ENCODE results near the gene SELENOO.
"Not testable (repeated sequence)": the region's sequence is repeated elsewhere in the genome, so short reads cannot be mapped to it uniquely, and the experiment has no call there.

The SELENOO gene

GRCh38 chr22:50198624-50199017, 2.2 kb upstream of the SELENOO start:
- in situ Hi-C loops (cut with MboI; ENCODE audit: low sequenced_read_pairs), result no loop called here

DNA sequence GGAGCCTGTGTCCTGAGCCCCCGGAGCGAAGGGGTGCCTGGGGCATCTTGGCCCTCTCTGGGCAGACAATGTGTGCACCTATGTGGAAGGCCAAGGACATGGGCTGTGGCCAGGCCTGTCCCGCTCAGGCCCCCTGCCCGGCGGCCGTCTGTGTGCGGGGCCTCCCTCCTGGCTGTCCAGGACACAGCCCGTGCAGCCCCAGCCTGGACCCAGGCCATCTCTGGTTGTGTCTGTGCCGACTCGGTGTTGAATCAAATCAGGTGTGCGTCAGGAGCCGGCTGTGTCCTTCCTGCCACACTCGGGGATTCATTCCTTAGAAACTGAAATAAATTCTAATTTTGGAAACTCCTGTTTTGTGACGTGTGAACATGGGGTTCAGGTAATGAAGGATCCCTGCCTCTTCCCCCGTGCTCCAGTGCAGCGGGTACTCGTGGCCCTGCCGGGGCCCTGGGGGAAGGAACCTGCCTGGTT, 1.5 kb upstream of the SELENOO start:
- in situ Hi-C loops (cut with MboI; ENCODE audit: low sequenced_read_pairs), result no loop called here

GRCh38 chr22:50199829-50200460, 866 bp upstream of the SELENOO start:
- in situ Hi-C loops (cut with MboI; ENCODE audit: low sequenced_read_pairs), result no loop called here

GRCh38 chr22:50201191-50202129, 649 bp downstream of the SELENOO start:
- in situ Hi-C loops (cut with MboI; ENCODE audit: low sequenced_read_pairs), result no loop called here

- in situ Hi-C loops (cut with MboI; ENCODE audit: low sequenced_read_pairs), result no loop called here
Measured at GRCh38 chr22:50202130-50202666, 1.4 kb downstream of the SELENOO start.

DNA sequence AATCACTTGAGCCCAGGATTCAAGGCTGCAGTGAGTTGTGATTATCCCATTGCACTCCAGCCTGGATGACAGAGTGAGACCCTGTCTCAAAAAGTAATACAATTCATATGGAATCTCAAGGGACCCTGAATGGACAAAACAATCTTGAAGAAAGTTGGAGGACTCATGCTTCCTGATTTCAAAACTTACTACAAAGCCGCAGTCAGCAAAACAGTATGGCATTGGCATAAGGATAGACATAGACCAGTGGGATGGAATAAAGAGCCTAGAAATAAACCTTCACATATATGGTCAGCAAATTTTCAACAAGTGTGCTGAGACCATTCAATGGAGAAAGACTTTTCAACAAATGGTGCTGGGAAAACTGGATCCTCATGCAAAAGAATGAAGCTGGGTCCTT, 2.5 kb downstream of the SELENOO start:
- in situ Hi-C loops (cut with MboI; ENCODE audit: low sequenced_read_pairs), result no loop called here

DNA sequence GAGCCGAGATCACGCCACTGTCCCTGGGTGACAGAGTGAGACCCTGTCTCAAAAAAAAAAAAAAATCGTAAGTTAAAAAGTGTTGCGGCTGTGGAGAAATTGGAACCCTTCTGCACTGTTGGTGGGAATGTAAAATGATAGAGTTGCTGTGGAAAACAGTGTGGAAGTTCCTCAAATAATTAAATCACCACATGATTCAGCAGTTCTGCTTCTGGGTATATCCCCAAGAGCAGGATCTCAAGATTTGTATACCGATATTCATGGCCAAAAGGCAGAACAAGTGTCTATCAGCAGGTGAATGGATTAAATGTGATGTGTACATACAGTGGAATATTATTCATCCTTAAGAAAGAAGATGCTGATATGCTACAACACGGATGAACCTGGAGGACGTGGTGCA, 3.8 kb downstream of the SELENOO start:
- in situ Hi-C loops (cut with MboI; ENCODE audit: low sequenced_read_pairs), result no loop called here

DNA sequence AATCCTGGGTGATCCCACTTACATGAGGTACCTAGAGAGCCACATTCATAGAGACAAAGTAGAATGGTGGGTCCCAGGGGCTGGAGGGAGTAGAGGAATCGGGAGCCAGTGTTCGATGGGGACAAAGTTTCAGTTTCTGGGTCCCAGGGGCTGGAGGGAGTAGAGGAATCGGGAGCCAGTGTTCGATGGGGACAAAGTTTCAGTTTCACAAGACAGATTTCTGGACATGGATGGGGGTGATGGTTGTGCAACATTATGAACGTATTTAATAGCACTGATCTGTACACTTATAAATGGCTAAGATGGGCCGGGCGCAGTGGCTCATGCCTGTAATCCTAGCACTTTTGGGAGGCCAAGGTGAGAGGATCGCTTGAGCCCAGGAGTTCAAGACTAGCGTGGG, 4.2 kb downstream of the SELENOO start:
- in situ Hi-C loops (cut with MboI; ENCODE audit: low sequenced_read_pairs), result not testable (repeated sequence)

DNA sequence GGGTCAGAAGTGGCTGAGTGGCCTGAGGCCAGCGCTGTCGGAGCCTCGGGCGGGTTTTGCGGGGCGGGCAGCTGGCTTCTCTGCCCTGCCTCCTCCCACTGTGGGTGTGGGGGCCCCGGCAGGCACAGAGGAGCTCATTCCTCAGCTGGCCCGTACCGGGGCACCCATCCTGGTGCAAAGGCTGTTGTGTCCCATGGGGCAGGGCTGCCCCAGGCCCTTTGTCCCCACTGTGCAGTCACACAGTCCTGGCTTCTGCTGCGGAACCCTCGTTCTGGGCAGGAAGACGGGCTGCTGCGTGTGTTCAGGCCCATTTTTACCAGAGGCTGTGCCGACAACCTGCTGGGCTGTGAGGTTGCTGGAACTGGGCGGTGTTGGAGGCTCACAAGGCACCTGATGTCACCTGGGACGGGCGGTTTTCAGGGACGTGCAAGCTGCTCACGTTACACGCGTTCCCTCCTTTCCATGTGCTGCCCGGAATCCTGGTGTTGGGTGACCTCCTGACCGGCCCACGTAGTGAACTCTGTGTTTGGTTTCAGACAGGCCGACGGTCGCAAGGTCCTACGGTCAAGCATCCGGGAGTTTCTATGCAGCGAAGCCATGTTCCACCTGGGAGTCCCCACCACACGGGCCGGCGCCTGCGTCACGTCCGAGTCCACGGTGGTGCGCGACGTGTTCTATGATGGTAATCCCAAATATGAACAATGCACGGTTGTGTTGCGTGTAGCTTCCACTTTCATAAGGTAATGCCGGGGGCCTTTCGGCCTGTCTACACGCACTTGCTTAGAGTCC, 5.2 kb downstream of the SELENOO start:
- in situ Hi-C loops (cut with MboI; ENCODE audit: low sequenced_read_pairs), result no loop called here

- in situ Hi-C loops (cut with MboI; ENCODE audit: low sequenced_read_pairs), result no loop called here
Measured at GRCh38 chr22:50206599-50206998, 5.8 kb downstream of the SELENOO start.

DNA sequence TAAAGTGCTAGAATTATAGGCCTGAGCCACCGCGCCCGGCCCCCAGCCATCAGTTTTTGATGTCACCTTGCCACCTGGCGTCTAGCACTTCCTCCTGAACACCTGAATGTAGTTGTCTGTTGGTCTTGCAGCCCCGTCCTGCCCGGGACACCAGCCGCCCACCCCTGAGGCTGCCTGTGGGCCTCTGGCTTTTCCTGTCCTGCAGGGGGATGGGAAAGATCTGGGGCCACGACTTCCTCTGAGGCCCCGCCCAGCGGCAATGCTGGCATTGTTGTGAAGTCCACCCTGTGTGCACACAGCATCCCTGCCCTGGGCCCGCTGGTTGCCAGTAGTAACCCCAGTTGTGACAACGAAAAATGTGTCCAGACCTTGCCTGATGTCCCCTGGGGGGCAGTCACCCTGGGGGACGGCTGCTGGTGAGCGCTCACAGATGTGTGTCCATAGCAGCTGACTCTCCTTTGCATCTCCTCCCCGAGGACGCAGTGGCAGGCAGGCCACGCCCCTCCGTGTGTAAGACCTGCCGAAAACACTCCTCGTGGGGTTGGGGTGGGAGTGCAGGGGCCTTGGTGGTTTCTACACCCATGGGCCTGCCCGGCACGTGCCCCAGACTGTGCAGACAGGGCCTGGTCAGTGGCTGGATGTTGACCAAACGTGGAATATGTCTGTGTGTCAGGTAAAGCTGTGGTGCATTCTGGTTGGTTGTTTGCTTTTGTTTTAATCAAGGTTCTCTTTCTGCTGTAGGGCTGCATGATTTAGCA, 6.8 kb downstream of the SELENOO start:
- in situ Hi-C loops (cut with MboI; ENCODE audit: low sequenced_read_pairs), result no loop called here

DNA sequence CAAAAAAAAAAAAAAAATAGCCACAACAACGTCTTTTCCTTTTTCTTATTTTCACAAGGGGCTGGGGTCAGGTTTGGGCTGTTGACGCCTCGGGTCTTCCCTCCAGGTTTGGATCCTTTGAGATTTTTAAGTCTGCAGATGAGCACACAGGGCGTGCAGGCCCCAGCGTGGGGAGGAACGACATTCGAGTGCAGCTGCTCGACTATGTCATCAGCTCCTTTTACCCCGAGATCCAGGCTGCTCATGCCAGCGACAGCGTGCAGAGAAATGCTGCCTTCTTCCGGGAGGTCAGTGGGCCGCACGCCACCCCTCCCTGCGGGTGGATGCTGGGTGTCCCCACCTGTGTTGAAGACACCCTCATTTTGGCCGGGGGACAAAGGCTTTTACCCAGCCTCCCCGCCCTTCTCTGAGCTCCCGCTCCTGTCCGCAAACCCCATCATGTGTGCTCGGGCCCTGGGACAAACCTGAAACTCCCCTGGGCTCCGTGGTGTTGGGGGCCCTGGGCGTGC, 7.7 kb downstream of the SELENOO start:
- in situ Hi-C loops (cut with MboI; ENCODE audit: low sequenced_read_pairs), result no loop called here

- in situ Hi-C loops (cut with MboI; ENCODE audit: low sequenced_read_pairs), result no loop called here
Measured at GRCh38 chr22:50208939-50209892, 8.4 kb downstream of the SELENOO start.

DNA sequence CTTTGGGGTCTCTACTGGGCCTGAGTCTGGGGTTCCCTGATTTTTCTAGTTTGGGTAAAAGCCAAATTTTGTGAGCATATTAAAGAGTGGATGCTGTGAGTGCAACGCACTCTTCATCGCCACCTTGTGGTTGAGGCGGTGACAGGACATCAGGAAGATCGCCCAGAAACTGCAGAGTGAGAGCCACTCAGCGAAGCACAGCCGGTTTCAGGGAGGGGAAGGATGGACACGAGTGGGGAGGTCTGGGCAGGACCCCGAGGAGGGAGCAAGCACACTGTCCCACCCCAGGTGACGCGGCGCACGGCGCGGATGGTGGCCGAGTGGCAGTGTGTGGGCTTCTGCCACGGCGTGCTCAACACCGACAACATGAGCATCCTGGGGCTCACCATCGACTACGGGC, 9.1 kb downstream of the SELENOO start:
- in situ Hi-C loops (cut with MboI; ENCODE audit: low sequenced_read_pairs), result no loop called here

- in situ Hi-C loops (cut with MboI; ENCODE audit: low sequenced_read_pairs), result no loop called here
Measured at GRCh38 chr22:50210378-50211139, 9.7 kb downstream of the SELENOO start.

DNA sequence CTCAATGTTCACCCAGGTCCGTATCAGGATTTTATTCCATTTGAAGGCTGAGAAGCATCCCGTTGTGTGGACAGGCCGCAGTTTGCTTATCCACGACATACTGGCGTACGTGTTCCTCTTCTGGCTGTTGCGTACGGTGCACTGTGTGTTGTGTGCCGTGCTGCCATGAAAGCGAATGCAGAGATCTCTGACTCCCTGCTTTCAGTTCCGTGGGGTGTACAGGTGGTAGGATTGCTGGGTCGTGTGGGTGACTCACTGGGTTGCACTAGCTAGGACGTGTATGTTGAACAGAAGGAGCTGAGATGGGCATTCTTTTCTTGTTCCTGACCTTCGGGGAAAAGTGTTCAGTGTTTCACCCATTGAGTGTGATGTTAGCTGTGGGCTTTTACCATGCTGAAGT, 10.3 kb downstream of the SELENOO start:
- in situ Hi-C loops (cut with MboI; ENCODE audit: low sequenced_read_pairs), result no loop called here

- in situ Hi-C loops (cut with MboI; ENCODE audit: low sequenced_read_pairs), result no loop called here
Measured at GRCh38 chr22:50213263-50213662, 12.5 kb downstream of the SELENOO start.

GRCh38 chr22:50215297-50216054, 14.7 kb downstream of the SELENOO start:
- in situ Hi-C loops (cut with MboI; ENCODE audit: low sequenced_read_pairs), result no loop called here
